ENCODE data around the gene COASY.

The COASY gene

DNA sequence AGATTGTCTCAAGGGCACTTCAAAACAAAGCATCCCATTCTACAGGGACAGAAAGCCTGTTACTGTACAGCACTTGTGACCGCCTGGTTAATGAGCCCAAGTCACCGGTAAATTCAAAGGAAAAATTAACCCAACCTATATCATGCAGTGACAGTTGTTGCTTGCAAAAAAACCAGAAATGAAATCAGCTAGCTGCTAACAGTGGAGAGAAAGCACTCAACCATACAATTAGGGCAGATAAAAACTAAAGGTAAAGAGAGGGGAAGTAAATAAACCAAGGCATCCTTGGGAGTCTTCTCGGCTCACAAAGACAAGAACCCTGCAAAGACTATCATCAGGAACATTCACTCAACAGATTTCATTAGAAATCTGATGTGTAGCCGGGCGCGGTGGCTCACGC, 41.4 kb downstream of the COASY start:
- no peak for ATAC-seq
- no peak for TF ChIP-seq ZC3H10 (CRISPR knock-in tag; IDR thresholded peaks at IDR 0.05)

DNA sequence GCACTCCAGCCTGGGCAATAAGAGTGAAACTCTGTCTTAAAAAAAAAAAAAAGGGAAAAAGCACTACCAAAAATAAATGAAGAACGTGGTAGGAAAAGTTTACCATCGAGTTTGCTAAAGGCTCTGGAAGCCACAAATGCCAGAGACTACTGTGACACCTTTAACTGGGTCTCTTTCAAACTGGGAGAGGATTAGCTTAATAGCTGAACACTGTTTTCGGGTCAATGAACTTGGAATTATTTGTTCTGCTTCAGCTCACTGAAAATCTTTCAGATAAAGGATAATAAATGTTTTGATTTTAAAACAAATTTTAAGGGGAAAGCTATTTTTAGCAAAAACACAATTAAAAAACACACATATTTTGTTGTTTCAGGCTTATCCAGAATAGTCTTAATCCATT, 45.8 kb downstream of the COASY start:
- TF ChIP-seq, protein P1, sequence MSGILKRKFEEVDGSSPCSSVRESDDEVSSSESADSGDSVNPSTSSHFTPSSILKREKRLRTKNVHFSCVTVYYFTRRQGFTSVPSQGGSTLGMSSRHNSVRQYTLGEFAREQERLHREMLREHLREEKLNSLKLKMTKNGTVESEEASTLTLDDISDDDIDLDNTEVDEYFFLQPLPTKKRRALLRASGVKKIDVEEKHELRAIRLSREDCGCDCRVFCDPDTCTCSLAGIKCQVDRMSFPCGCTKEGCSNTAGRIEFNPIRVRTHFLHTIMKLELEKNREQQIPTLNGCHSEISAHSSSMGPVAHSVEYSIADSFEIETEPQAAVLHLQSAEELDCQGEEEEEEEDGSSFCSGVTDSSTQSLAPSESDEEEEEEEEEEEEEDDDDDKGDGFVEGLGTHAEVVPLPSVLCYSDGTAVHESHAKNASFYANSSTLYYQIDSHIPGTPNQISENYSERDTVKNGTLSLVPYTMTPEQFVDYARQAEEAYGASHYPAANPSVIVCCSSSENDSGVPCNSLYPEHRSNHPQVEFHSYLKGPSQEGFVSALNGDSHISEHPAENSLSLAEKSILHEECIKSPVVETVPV (CRISPR knock-in tag; IDR thresholded peaks at IDR 0.05), result no peak
- TF ChIP-seq, protein P2, sequence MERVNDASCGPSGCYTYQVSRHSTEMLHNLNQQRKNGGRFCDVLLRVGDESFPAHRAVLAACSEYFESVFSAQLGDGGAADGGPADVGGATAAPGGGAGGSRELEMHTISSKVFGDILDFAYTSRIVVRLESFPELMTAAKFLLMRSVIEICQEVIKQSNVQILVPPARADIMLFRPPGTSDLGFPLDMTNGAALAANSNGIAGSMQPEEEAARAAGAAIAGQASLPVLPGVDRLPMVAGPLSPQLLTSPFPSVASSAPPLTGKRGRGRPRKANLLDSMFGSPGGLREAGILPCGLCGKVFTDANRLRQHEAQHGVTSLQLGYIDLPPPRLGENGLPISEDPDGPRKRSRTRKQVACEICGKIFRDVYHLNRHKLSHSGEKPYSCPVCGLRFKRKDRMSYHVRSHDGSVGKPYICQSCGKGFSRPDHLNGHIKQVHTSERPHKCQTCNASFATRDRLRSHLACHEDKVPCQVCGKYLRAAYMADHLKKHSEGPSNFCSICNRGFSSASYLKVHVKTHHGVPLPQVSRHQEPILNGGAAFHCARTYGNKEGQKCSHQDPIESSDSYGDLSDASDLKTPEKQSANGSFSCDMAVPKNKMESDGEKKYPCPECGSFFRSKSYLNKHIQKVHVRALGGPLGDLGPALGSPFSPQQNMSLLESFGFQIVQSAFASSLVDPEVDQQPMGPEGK (CRISPR knock-in tag; IDR thresholded peaks at IDR 0.05; ENCODE audit: borderline replicate concordance), result no peak
- no peak for TF ChIP-seq OSR1 (CRISPR knock-in tag; IDR thresholded peaks at IDR 0.05)
- TF ChIP-seq BACH2 (CRISPR knock-in tag; IDR thresholded peaks at IDR 0.05; ENCODE audit: borderline replicate concordance), result no peak
- TF ChIP-seq CSDC2 (CRISPR knock-in tag; IDR thresholded peaks at IDR 0.05), result no peak
- TF ChIP-seq ZNF8 (CRISPR knock-in tag; IDR thresholded peaks at IDR 0.05), result no peak
- TF ChIP-seq ZFP3 (CRISPR knock-in tag; IDR thresholded peaks at IDR 0.05), result no peak
- TF ChIP-seq, protein P3, sequence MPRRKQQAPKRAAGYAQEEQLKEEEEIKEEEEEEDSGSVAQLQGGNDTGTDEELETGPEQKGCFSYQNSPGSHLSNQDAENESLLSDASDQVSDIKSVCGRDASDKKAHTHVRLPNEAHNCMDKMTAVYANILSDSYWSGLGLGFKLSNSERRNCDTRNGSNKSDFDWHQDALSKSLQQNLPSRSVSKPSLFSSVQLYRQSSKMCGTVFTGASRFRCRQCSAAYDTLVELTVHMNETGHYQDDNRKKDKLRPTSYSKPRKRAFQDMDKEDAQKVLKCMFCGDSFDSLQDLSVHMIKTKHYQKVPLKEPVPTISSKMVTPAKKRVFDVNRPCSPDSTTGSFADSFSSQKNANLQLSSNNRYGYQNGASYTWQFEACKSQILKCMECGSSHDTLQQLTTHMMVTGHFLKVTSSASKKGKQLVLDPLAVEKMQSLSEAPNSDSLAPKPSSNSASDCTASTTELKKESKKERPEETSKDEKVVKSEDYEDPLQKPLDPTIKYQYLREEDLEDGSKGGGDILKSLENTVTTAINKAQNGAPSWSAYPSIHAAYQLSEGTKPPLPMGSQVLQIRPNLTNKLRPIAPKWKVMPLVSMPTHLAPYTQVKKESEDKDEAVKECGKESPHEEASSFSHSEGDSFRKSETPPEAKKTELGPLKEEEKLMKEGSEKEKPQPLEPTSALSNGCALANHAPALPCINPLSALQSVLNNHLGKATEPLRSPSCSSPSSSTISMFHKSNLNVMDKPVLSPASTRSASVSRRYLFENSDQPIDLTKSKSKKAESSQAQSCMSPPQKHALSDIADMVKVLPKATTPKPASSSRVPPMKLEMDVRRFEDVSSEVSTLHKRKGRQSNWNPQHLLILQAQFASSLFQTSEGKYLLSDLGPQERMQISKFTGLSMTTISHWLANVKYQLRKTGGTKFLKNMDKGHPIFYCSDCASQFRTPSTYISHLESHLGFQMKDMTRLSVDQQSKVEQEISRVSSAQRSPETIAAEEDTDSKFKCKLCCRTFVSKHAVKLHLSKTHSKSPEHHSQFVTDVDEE (CRISPR knock-in tag; IDR thresholded peaks at IDR 0.05), result no peak
- no peak for TF ChIP-seq ARNTL (CRISPR knock-in tag; IDR thresholded peaks at IDR 0.05; ENCODE audit: borderline replicate concordance, low read depth)
- no peak for TF ChIP-seq ZNF70 (CRISPR knock-in tag; IDR thresholded peaks at IDR 0.05)
- TF ChIP-seq SNAI2 (CRISPR knock-in tag; IDR thresholded peaks at IDR 0.05), result no peak
- no peak for TF ChIP-seq ZFP30 (CRISPR knock-in tag; IDR thresholded peaks at IDR 0.05)
- no peak for TF ChIP-seq ISL1 (CRISPR knock-in tag; IDR thresholded peaks at IDR 0.05)
- no peak for TF ChIP-seq ZC3H10 (CRISPR knock-in tag; IDR thresholded peaks at IDR 0.05)
- no peak for TF ChIP-seq TOX (CRISPR knock-in tag; IDR thresholded peaks at IDR 0.05; ENCODE audit: borderline replicate concordance)
- TF ChIP-seq PPARA (CRISPR knock-in tag; IDR thresholded peaks at IDR 0.05; ENCODE audit: borderline replicate concordance), result no peak
- no peak for TF ChIP-seq ESRRG (CRISPR knock-in tag; IDR thresholded peaks at IDR 0.05)
- TF ChIP-seq, protein P4, sequence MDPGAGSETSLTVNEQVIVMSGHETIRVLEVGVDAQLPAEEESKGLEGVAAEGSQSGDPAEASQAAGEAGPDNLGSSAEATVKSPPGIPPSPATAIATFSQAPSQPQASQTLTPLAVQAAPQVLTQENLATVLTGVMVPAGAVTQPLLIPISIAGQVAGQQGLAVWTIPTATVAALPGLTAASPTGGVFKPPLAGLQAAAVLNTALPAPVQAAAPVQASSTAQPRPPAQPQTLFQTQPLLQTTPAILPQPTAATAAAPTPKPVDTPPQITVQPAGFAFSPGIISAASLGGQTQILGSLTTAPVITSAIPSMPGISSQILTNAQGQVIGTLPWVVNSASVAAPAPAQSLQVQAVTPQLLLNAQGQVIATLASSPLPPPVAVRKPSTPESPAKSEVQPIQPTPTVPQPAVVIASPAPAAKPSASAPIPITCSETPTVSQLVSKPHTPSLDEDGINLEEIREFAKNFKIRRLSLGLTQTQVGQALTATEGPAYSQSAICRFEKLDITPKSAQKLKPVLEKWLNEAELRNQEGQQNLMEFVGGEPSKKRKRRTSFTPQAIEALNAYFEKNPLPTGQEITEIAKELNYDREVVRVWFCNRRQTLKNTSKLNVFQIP (CRISPR knock-in tag; IDR thresholded peaks at IDR 0.05; ENCODE audit: borderline replicate concordance, low read depth), result no peak

DNA sequence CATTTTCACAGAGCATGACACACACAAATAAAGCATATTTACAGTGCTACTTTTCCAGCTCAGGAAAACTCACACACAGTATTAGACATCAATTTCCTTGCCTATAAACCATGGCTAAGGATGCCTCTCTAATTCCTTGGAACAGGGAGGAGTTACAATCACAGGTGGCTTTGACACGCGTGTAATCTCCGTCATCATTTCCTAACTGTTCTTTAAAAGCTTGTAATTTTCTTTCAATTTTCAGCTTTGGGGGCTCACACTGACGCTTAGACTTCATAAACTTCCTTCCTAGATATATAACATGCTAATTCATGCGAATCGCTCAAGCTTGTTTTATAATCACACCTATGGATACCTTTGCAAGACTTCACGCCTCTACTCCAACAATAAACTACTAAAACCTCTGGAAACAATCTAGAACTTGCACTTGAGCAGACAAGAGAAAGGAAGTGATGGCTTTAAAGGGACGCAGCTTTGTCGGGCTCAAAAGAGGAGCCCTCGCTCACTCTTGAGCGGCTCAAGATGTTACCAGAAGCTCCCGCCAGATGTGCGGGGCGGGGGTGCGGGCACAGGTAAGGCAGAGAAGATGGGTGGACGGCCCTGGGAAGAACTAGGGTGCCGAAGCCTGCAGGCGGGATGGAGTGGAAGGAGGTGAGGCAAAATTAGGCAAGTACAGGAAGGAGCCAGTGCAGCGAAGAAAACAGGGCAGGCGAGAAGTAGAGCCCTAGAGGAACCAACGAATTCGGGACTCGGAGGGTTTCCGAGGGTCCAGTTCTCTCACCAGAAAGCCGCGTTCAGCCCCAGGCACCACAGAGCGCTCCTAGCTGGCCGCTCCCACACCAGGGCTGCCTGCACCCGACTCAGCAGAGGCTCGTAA, 46.6 kb downstream of the COASY start:
- ATAC-seq, result peak; percentile 77
- TF ChIP-seq TCF4 (CRISPR knock-in tag; IDR thresholded peaks at IDR 0.05; ENCODE audit: borderline replicate concordance) (no peak), ZFP3 (CRISPR knock-in tag; IDR thresholded peaks at IDR 0.05) (peak; percentile 76), ZC3H10 (CRISPR knock-in tag; IDR thresholded peaks at IDR 0.05) (no peak), GLIS3 (CRISPR knock-in tag; IDR thresholded peaks at IDR 0.05) (no peak), TOX (CRISPR knock-in tag; IDR thresholded peaks at IDR 0.05; ENCODE audit: borderline replicate concordance) (no peak)

More for the DNA sequence above, 45.8 kb downstream of the COASY start:
- no peak for ATAC-seq

Measured in SK-N-SH treated with all-trans-retinoic acid at 6 μM for 48 hours (cell line).